AML-193 (cell line): ENCODE measurements around the gene PATL2.
"Not testable (repeated sequence)": the region's sequence is repeated elsewhere in the genome, so short reads cannot be mapped to it uniquely, and the experiment has no call there.

Source experiments
- DNase-seq, 2 experiments: peaks; one replicate each; lab custom pipeline; 2025; lab: John Stamatoyannopoulos, UW

The PATL2 gene

DNA sequence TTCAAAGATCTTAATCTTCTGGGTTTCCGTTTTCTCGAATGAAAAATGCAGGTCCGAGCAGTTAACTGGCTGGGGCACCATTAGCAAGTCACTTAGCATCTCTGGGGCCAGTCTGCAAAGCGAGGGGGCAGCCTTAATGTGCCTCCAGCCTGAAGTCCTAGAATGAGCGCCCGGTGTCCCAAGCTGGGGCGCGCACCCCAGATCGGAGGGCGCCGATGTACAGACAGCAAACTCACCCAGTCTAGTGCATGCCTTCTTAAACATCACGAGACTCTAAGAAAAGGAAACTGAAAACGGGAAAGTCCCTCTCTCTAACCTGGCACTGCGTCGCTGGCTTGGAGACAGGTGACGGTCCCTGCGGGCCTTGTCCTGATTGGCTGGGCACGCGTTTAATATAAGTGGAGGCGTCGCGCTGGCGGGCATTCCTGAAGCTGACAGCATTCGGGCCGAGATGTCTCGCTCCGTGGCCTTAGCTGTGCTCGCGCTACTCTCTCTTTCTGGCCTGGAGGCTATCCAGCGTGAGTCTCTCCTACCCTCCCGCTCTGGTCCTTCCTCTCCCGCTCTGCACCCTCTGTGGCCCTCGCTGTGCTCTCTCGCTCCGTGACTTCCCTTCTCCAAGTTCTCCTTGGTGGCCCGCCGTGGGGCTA, at the start of gene PATL2, which contains the start of gene B2M:
TSS of gene PATL2 (minus strand) at position 228 of the 647 bp plus-strand sequence. CDS start 34,833 bp downstream, outside the sequence.
TSS of gene B2M (plus strand) at position 422 of the 647 bp plus-strand sequence. CDS start at position 452, 30 bp downstream.
- DNase-seq: peak; percentile 88 to 95

DNA sequence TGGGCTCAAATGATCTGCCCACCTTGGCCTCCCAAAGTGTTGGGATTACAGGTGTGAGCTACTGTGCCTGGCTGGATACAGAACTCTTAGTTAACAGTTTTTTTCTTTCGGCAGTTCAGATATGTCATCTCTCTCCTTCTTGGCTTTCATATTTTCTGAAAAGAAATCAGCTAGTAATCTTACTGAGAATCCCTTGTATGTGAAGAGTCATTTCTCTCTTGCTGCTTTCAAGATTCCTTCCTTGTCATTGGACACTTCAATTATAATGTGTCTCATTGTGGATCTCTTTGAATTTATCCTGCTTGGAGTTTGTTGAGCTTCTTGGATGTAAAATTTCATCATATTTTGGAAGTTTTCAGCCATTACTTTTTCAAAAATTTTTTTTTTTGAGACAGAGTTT, 42.2 kb upstream of the PATL2 start:
- DNase-seq: no peak

DNA sequence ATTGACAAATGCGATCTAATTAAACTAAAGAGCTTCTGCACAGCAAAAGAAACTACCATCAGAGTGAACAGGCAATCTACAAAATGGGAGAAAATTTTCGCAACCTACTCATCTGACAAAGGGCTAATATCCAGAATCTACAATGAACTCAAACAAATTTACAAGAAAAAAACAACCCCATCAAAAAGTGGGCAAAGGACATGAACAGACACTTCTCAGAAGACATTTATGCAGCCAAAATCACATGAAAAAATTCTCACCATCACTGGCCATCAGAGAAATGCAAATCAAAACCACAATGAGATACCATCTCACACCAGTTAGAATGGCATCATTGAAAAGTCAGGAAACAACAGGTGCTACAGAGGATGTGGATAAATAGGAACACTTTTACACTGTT, 32.3 kb upstream of the PATL2 start:
- not testable (repeated sequence) for DNase-seq

DNA sequence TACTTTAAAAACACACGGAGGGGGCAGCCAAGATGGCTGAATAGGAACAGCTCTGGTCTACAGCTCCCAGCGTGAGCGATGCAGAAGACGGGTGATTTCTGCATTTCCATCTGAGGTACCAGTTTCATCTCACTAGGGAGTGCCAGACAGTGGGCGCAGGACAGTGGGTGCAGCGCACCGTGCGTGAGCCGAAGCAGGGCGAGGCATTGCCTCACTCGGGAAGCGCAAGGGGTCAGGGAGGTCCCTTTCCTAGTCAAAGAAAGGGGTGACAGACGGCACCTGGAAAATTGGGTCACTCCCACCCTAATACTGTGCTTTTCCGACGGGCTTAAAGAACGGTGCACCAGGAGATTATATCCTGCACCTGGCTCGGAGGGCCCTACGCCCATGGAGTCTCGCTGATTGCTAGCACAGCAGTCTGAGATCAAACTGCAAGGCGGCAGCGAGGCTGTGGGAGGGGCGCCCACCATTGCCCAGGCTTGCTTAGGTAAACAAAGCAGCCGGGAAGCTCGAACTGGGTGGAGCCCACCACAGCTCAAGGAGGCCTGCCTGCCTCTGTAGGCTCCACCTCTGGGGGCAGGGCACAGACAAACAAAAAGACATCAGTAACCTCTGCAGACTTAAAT, 28.2 kb upstream of the PATL2 start:
- DNase-seq: not testable (repeated sequence)

DNA sequence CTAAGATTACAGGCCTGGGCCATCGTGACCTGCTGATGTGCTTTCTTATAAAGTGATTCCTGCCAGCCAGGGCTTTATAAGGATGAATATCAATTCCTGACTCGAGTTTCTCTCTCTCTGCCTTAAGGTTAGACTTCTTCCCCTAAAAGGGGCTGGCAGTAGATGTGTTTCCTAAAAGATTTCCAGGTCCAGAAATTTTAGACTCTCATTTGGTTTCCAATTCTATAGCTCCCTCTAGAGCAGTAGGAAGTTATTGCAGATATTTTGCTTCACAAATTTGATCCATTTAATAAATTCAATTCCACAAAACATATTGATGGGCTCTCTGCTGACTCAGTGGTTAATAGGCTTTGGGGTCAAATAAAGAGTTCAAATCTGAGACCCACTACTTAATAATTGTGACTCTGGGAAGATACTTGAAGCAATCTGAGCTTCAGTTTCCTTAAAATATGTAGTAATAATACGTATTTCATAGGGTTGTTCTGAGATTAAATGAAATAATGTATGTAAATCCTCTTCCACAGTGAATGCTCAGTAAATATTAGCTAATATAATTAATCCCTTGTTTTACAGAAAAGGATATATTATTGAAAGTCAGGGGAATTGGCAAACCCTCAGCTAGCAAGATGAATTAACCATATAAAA, 27.3 kb upstream of the PATL2 start:
- DNase-seq: peak; percentile 56 to 64

DNA sequence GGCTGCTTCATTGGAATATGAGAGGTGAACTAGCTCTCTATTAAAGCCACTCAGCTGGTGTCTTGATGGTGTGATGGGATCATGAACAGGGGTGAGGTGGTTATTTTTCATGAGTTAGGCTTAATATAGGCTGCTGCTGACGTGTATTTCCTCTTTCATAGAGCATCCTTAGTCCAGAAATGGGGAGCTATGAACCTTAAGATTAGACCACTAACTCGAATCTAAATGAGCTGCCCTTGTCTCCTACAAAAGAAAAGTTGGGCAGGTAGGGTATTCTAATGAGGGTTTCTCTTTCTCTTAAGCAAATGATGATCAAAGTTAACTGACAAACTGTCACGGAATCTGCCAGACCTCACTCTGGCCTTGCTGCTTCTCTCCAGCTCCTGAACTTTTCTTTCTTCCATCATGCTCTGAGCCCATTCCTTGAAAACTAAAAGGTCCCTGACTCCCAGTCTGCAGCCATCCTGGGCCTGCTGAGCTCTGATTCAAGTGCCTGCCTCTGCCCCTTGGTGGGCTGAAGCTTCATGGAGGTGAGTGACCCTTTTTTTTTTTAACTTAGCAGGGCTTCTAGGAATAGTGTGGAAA, 25.1 kb upstream of the PATL2 start, which contains the start of gene TRIM69:
TSS of gene TRIM69 (plus strand) at position 348 of the 585 bp plus-strand sequence. CDS start at position 525, 177 bp downstream.
- no peak for DNase-seq

DNA sequence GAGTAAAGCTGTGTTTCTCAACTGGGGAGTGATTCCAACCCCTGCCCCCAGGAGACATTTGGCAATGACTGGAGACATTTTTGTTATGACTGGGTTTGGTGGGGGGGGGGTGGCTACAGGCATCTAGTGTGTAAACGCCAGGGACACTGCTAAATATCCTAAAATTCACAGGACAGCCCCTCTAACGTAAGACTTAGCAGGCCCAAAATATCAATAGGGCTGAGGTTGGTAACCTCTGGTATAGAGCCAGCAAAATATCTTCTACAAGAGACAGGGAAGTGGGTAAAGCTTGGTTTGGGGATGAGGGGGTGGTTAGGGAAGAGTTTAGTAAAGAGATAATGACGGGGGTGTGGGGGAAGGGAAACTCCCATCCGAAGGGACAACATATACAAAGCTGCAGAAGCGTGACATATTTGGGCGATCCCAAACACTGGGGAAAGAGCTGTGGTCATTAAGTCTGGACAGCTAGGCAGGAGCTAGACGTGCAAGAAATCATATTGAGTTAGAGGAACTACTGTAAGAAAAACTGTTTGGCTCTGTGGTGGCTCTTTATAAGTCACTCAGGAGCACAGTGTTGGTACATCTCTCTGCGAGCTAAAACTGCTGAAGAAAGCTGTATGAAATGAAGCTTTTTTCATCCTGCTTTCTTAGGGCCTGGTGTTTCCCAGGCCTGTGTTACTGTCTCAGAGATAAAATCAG, 24.5 kb upstream of the PATL2 start:
- peak; percentile 71 to 72 for DNase-seq

DNA sequence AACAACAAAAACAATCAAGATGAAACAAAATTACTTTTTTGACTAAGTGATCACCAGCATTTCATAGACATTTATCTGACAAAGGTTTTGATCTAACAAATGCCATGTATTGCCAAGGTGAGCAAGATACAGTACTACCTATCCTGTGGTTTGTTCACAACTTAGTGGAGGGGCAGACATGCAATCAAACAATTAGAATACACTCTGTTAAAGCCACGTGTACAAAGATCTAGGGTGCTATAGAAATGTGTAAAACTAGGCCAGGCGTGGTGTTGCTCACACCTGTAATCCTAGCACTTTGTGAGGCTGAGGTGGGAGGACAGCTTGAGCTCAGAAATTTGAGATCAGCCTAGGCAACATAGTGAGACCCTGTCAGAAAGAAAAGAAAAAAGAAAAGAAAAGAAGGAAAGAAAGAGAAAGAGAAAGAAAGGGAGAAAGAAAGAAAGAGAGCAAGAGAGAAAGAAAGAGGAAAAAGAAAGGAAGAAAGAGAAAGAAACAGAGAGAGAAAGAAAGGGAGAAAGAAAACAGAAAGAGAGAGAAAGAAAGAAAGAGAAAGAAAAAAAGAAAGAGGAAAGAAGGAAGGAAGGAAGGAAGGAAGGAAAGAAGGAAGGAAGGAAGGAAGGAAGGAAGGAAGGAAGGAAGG, 23.8 kb upstream of the PATL2 start:
- DNase-seq: no peak

DNA sequence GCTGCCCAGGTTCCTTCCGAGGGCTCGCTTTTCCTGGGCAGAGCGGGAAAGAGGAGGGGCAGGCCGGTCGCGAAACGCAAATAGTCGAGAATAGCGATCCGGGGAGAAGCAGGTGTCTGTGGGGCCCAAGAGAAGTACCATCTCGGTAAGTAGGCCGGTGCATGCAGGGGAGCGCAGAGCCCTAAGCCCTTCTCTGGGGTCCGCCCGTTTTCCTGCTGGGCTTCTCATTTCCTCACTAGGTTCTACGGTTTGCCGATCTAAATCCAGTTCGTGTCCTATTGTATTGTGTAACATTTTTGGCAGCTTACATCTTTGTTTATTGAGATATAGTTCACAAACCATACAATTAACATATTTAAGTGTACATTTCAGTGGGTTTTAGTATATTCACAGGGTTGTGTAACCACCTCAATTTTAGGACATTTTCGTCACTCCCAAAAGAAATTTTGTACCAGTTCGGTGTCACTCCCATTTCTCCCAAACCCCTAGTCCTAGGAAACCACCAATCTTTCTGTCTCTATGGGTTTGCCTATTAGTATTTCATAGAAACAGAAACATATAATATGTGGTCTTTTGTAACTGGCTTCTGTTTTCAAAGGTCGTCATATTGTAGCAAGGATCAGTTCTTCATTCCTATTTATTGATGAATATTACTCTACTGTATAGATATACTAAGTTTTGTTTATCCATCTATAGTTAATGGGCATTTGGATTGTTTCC, 18.4 kb upstream of the PATL2 start:
- DNase-seq: no peak

DNA sequence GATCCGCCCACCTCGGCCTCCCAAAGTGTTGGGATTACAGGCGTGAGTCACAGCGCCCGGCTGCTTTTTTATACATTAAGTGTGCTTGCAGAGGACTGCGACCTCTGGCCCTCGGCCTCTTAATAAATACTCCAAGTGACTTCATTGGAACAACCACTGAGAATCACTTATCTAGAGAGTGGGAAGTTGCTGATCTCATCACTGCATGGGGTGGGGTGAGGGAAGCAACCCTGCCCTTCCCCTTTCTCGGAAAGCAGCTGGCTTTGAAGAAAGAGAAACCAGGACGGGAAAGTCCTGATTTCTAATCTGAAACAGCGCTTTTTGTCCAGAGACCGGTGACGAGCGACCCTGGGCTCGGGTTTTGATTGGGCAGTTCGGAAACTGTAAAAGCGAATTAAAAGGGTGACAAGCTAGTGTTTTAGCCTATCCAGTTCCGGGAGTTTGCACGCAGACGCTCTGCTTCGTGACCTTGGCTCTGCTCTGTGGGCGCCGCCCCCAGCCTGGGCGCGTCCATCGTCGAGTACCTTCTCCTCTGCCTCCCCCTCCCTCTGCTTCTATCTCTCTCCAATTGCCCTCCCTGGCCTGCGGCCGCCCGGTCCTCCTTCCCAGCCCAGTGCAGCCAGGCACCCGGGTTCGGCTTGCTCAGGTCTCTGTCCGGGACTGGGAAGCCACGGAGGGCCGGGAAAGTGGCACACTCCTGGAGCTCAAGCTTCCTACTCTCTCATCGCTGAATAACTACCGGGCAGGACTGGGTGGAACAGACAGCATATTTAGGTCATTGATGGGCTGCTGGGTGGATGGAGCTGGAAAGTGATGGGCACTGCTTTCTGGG, 17.7 kb upstream of the PATL2 start:
- DNase-seq: peak; percentile 97 to 98

DNA sequence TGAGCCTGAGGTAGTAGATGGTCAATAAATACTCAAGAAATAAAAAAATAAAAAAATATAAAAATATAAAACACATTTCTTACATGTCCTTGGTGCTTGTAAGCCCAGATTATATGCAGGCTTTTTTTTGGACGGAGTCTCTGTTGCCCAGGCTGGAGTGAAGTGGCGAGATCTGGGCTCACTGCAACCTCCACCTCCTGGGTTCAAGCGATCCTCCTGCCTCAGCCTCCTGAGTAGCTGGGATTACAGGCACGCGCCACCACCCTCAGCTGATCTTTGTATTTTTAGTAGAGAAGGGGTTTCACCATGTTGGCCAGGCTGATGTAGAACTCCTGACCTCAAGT, 17.1 kb upstream of the PATL2 start:
- not testable (repeated sequence) for DNase-seq

DNA sequence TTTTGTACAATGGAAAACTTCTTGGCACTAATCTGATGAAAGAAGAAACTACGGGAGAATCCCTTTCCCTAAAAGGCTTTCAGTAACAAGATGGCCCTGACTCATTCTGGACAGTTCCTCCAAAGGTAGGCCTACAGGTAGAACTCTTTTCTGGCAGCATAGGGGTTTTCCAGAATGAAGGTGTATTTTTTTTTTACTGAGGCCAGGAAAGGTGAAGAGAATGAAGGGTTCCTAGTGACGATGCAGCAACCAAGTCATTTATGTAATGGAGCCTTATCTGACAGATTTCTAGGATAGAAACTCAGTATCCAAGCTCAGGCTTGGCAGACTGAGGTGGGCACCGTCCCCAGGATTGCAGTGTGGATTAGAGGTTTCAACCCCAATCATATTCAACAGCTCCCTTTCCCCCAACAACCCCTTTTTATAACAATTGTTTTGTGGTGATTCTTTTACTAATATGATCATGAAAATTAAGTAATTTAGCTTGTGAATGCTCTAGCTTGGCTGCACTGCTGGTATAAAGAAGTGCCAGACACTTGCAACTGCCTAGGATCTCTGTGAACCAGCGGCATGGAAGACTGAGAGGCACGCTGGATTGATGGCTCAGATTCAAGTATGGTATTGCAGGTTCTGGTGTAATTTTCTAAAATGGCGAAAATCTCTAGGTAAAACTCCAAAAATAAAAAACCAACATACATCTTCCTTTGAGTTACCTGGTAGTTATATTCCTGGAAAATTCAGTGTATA, 16.5 kb upstream of the PATL2 start:
- DNase-seq: no peak

DNA sequence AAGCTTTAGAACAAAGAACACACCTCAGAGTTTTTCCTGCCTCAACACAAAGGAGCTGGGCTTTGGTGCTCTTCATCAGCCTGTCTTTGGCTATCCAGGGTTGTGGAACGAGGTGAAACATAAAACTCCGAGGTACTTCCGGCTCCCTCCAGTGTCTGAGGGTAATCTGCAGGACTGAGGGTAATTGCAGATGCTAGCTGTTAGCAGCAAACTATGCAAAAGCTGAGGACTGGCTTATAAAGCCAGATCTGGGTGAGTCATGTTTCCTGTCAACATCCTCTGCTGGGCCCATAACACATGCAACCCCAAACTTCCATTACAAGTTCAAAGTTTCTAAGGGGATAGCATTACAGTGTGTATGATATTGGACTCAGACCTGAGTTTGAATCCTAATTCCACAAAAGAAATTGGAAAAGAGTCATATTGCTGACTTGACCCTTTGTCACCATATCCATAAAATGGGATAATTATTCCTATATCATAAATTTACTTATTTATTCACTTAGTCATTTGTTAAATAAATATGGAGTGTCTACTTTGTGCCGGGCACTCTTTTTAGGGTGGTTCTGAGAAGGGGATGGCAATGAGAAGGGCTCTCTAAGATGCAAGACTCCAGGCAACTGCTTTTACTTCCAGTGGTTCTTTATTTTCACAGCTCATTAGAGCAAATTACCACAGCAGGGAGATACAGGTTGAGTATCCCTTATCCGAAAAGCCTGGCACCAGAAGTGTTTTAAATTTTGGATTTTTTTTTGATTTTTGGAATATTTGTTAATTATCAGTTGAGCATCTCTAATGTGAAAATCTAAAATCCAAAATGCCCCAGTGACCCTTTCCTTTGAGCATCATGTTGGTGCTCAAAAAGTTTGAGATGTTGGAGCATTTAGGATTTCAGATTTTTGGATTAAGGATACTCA, 15.7 kb upstream of the PATL2 start:
- DNase-seq: peak; percentile 76 to 81

DNA sequence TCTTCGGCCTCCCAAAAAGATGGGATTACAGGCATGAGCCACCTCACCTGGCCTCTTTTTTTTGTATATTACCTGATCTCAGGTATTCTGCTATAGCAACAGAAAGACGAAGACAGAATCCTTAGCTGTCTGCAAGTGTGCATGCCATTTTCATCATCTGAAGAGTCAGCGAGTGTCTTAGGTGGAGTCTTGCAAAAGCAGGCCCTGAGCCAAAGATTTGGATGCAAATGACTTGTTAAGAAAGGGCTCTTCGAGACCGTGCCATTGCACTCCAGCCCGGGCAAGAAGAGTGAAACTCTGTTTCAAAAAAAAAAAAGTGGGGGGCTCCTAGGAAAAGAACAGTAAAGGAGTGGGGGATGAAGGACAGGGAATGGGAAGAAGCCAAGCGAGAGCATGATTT, 15.0 kb upstream of the PATL2 start:
- DNase-seq: peak in 1 of 2 experiments; percentile 16

DNA sequence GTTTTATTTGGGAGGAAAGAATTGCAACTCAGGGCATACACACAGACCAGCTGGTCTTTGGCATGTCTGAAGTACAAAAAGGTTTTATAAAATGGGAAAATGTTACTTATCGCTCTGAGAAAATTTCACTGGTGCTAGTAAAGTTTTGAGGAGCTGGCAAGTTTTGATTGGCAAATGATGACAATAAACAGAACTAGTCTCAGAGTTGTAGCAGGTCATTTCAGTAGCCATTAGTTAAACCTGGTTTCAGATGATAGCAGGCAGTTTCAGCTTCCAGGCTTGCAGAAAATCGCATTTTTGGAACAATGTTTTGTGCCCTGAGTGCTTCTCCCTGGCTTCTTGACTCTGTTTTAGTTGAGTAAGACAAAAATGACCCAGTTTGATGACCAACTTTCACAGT, 10.9 kb upstream of the PATL2 start:
- DNase-seq: no peak

DNA sequence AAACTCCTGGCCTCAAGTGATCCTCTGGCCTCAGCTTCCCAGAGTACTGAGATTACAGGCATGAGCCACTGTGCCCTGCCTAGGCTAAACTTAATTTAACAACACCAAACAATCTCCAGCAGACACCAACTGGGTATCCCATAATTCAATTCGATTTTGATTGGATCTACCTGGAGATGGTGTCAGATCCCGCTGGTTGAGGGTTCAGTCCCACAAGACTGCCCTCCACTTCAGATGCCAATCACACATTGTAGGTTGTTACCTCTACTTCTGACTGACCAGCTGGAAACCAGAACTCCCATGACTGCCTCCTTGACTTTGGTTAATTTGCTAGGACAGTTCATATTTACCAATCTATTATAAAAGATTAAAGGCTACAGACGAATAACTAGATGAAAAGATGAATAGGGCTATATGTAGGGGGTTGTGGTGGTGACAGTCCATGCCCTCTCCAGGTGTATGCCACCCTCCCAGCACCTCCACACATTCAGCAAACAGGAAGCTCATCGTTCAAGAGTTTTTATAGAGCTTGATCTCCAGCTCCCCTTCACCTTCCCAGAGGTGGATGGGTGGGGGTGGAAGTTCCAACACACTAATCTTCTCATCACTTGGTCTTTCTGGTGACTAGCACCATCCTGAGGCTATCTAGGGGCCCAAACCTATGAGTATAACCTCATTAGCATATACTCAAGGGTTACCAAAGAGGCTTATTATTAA, 9.5 kb upstream of the PATL2 start:
- DNase-seq: no peak

DNA sequence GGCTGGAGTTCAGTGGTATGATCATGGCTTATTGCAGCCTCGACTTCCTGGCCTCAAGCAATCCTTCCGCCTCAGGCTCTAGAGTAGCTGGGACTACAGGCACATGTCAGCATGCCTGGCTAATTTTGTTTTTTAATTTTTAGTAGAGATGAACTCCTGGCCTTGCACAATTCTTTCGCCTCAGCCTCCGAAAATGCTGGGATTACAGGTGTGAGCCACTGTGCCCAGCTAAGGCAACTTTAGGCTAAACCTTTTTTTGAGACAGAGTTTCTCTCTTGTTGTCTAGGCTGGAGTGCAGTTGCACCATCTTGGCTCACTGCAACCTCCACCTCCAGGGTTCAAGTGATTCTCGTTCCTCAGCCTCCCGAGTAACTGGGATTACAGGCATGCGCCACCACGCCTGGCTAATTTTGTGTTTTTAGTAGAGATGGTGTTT, 8.9 kb upstream of the PATL2 start:
- not testable (repeated sequence) for DNase-seq
